GM12878 (cell line): ENCODE measurements around the gene NAA15. TPM values are rescaled to one million over a fixed set of nuclear protein-coding genes. Genes with fewer than 3 reads are reported as not detected.

ENCODE experiments used
- ATAC-seq: fragments of 200-7000 bp; cut with Tn5 transposase; 3 replicates; pipeline ENCODE4 v1.9.1; 2020; ENCODE audit warnings: mild to moderate bottlenecking, moderate library complexity
- BruUV-seq: library from RNA; stranded (reverse); fragments of 400-500 nt; replicated peaks from 2 replicates; lab custom pipeline; 2021; lab: Mats Ljungman, UMichigan
- CTCF ChIA-PET: fragments of 300-600 bp; sonication (Branson Sonifier 250); formaldehyde crosslinking; extraction: SDS; loops from one replicate; lab custom pipeline; 2021; ENCODE audit warnings: inconsistent platforms; lab: Yijun Ruan, JAX
- POLR2A ChIA-PET: fragments of 350-600 bp; formaldehyde crosslinking; extraction: SDS; loops from one replicate; lab custom pipeline; 2021; ENCODE audit warnings: inconsistent platforms; lab: Charles Lee
- RAD21 ChIA-PET: fragments of 300-600 bp; sonication (Branson Sonifier 250); formaldehyde crosslinking; loops from one replicate; lab custom pipeline; 2023; ENCODE audit warnings: antibody characterized with exemption; ENCODE audit not compliant: unreplicated experiment; lab: Charles Lee
- SMC1A ChIA-PET: fragments of 300-600 bp; sonication (Branson Sonifier 250); formaldehyde crosslinking; loops from one replicate; lab custom pipeline; 2023; ENCODE audit not compliant: unreplicated experiment, uncharacterized antibody; lab: Charles Lee
- DNase-seq: peaks from one replicate; pipeline ENCODE4 v3.0.0-alpha.2; 2011; ENCODE audit warnings: low read depth, low spot score
- FAIRE-seq: peaks from 3 replicates; lab custom pipeline; 2011; peaks lifted over from hg19 to GRCh38; lab: Jason Lieb, UNC
- H2AFZ ChIP-seq: 2 replicates; pipeline ENCODE4 v1.6.0; 2011; ENCODE audit warnings: low read depth, low read length, control low read depth; ENCODE audit not compliant: control insufficient read depth
- H3K27ac ChIP-seq: 2 replicates; pipeline ENCODE4 v1.5.1; 2011; ENCODE audit warnings: control low read depth; ENCODE audit not compliant: control insufficient read depth, insufficient read depth
- H3K27me3 ChIP-seq, 2 experiments: replicated peaks in 1 of 2; 2 replicates each; pipeline versions ENCODE4 v1.6.0 to v1.6.1; 2011; ENCODE audit warnings: low read length in 1 of 2; ENCODE audit not compliant: control insufficient read depth in 2 of 2, insufficient read depth in 2 of 2
- H3K36me3 ChIP-seq, 2 experiments: 2 replicates each; pipeline ENCODE4 v1.5.1; 2011; ENCODE audit warnings: low read length in 1 of 2; ENCODE audit not compliant: control insufficient read depth in 2 of 2, insufficient read depth in 2 of 2
- H3K4me1 ChIP-seq: 2 replicates; pipeline ENCODE4 v1.6.1; 2011; ENCODE audit warnings: mild to moderate bottlenecking, low read length, moderate library complexity, mixed read lengths; ENCODE audit not compliant: control insufficient read depth, insufficient read depth
- H3K4me2 ChIP-seq: 2 replicates; pipeline ENCODE4 v1.6.0; 2011; ENCODE audit warnings: control low read depth; ENCODE audit not compliant: control insufficient read depth, insufficient read depth
- H3K4me3 ChIP-seq: fragments of 200-600 bp; sonication (generic); 2 replicates; pipeline ENCODE4 v1.5.1; 2016
- H3K79me2 ChIP-seq: 2 replicates; pipeline ENCODE4 v1.6.0; 2011; ENCODE audit warnings: low read length; ENCODE audit not compliant: control insufficient read depth, insufficient read depth
- H3K9ac ChIP-seq: 2 replicates; pipeline ENCODE4 v1.8.0; 2011; ENCODE audit warnings: low read length, control low read depth, mixed read lengths; ENCODE audit not compliant: control insufficient read depth, insufficient read depth
- H3K9me3 ChIP-seq: replicated peaks from 3 replicates; pipeline ENCODE4 v1.5.1; 2011; ENCODE audit warnings: mild to moderate bottlenecking, low read length; ENCODE audit not compliant: control insufficient read depth, insufficient read depth
- H4K20me1 ChIP-seq: 2 replicates; pipeline ENCODE4 v1.6.0; 2011; ENCODE audit not compliant: control insufficient read depth, insufficient read depth
- ATF7 ChIP-seq: fragments of 450-650 bp; IDR thresholded peaks from 2 replicates; pipeline ENCODE4 v1.6.1; 2016; ENCODE audit warnings: low read depth, mild to moderate bottlenecking
- BMI1 ChIP-seq: fragments of 450-650 bp; IDR thresholded peaks from 2 replicates; pipeline ENCODE4 v1.6.1; 2016; ENCODE audit warnings: mild to moderate bottlenecking, moderate library complexity, borderline replicate concordance
- CBFB ChIP-seq: IDR thresholded peaks from 2 replicates; pipeline ENCODE4 v1.6.1; 2016; ENCODE audit warnings: antibody characterized with exemption, low read depth
- EGR1 ChIP-seq, 2 experiments: IDR thresholded peaks; 1 replicate in 1 of 2; 2 replicates in 1 of 2; pipeline ENCODE4 v1.6.1; 2011 to 2012; ENCODE audit warnings: low read depth in 2 of 2, low read length in 2 of 2, borderline replicate concordance in 1 of 2, mild to moderate bottlenecking in 1 of 2, moderate library complexity in 1 of 2
- EP300 ChIP-seq, 2 experiments: fragments of 150-350 bp in 1 of 2; IDR thresholded peaks; 2 replicates each; pipeline ENCODE4 v1.6.1; 2011 to 2012; ENCODE audit warnings: low read depth in 2 of 2, low read length in 2 of 2, borderline replicate concordance in 1 of 2, improper control_type of control experiment in 1 of 2, inconsistent platforms in 1 of 2; ENCODE audit not compliant: control insufficient read depth in 1 of 2
- GATAD2B ChIP-seq: fragments of 450-650 bp; conservative IDR thresholded peaks from 2 replicates; pipeline ENCODE4 v1.6.1; 2017; ENCODE audit warnings: low read depth, mild to moderate bottlenecking, moderate library complexity
- MTA3 ChIP-seq: IDR thresholded peaks from 2 replicates; pipeline ENCODE4 v1.6.1; 2012; ENCODE audit warnings: low read length, inconsistent platforms, borderline replicate concordance
- PAX8 ChIP-seq: fragments of 450-650 bp; IDR thresholded peaks from 2 replicates; pipeline ENCODE4 v1.6.1; 2017; ENCODE audit warnings: mild to moderate bottlenecking, moderate library complexity
- POU2F2 ChIP-seq: IDR thresholded peaks from 3 replicates; pipeline ENCODE4 v1.6.1; 2011; ENCODE audit warnings: low read depth, mild to moderate bottlenecking, low read length, borderline replicate concordance
- RAD21 ChIP-seq: IDR thresholded peaks from 2 replicates; pipeline ENCODE4 v1.6.1; 2011; ENCODE audit warnings: mild to moderate bottlenecking, low read depth, low read length, moderate library complexity; ENCODE audit not compliant: insufficient read depth
- RBBP5 ChIP-seq: fragments of 200-600 bp; sonication (generic); conservative IDR thresholded peaks from 2 replicates; pipeline ENCODE4 v1.6.1; 2016
- SP1 ChIP-seq: IDR thresholded peaks from one replicate; pipeline ENCODE4 v1.6.1; 2011; ENCODE audit warnings: low read depth, low read length
- TCF12 ChIP-seq: IDR thresholded peaks from 2 replicates; pipeline ENCODE4 v1.6.1; 2011; ENCODE audit warnings: low read depth, mild to moderate bottlenecking, low read length
- ZNF207 ChIP-seq: fragments of 450-650 bp; IDR thresholded peaks from 2 replicates; pipeline ENCODE4 v1.6.1; 2014; ENCODE audit warnings: antibody characterized with exemption, mild to moderate bottlenecking, borderline replicate concordance
- WGBS: methylation state at CpG from one replicate; pipeline ENCODE4 v1.1.6; 2016; ENCODE audit warnings: low lambda C conversion rate; ENCODE audit not compliant: insufficient replicate concordance, insufficient coverage; ENCODE audit errors: missing lambda C conversion rate; 5-methylcytosine and 5-hydroxymethylcytosine counted together
- in situ Hi-C: fragments of 300-500 bp; cut with MboI; formaldehyde crosslinking; loops from 9 replicates; pipeline ENCODE4 v1.14.3; 2018; ENCODE audit warnings: mixed read lengths
- intact Hi-C: fragments of 100-400 bp; cut with micrococcal nuclease; formaldehyde crosslinking; loops from one replicate; pipeline ENCODE4 v1.14.2; 2022; ENCODE audit not compliant: unreplicated experiment
- polyA plus RNA-seq, 11 experiments: library from polyadenylated mRNA; depleted of rRNA in 4 of 11; unstranded in 6 of 11; stranded (reverse) in 5 of 11; fragments of >200 nt; fragmentation: Nextera tagmentation in 4 of 11; fragmentation: Illumina TruSeq in 1 of 11; extraction: Ambion mirVana in 4 of 11; extraction: Trizol in 1 of 11; gene quantifications; 1 replicate in 1 of 11; 2 replicates in 10 of 11; pipeline versions ENCODE4 v1.2.1 to v1.2.3, GENCODE V29; 2011 to 2016; ENCODE audit warnings: inconsistent platforms in 2 of 11, missing spikeins in 2 of 11, low read depth in 1 of 11
- total RNA-seq, 4 experiments: library from RNA; depleted of rRNA in 3 of 4; stranded (reverse); fragments of >200 nt in 3 of 4; fragmentation: Illumina TruSeq in 1 of 4; extraction: Trizol in 1 of 4; gene quantifications; 2 replicates each; pipeline versions ENCODE4 v1.2.1 to v1.2.3, GENCODE V29; 2013 to 2021

The NAA15 gene
- total and polyA plus RNA-seq, 10 of the 15 experiments (the other 5 are each of a cell fraction or from before 2014, with no cell fraction given): 24.3 to 93.1 (median 51.9) TPM

DNA sequence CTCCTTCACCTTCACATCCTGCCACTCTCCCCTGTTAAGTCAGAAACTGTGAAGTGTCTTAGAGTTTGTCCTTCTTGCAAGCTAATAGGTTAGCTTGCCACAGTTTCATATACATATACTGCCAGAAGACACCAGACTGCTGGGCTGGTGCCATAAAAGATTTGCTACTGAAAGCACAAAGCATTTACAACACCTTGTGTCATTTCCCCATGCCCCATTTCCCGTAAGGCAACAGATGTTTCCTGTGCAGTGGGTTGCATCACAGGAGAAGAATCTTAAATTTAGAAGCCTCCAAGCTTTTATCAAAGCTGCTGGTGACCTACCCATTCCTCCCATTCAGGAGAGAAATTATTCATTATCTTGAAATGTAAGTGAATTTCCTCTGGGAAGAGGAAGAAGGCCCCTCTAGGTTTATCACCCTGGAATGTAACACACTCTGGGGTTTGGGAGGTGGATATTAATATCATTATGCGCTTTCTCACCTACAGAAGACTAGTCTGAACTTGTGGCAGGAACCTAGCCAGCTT lies 118.1 kb downstream of the NAA15 start:
- H3K4me2 ChIP-seq: no peak overlapping the region
- TF ChIP-seq GATAD2B (no peak), RBBP5 (no peak), EGR1 (IDR thresholded peaks at IDR 0.05; ENCODE audit: borderline replicate concordance in 1 of 2, low read depth in 2 of 2, low read length in 2 of 2) (no peak), ATF7 (no peak), MTA3 (no peak), POU2F2 (no peak), CBFB (no peak), PAX8 (no peak), ZNF207 (no peak), TCF12 (no peak), RAD21 (no peak), SP1 (no peak), EP300 (IDR thresholded peaks at IDR 0.05; ENCODE audit: borderline replicate concordance in 1 of 2, control insufficient read depth in 1 of 2, low read depth in 2 of 2, low read length in 2 of 2) (no peak), BMI1 (no peak)
- TF ChIP-seq, all 136 proteins: peak for 0
- no peak for DNase-seq
- intact Hi-C loops (no loop called here), in situ Hi-C loops (loop anchor here (5.0 kb wide), 1 partner anchor 113 kb away; no protein-coding TSS in a partner anchor)
- ChIA-PET CTCF (interaction anchor here (0.6 to 2.4 kb wide), 7 partner anchors 41 to 142 kb away, joined by 3 to 6 read pairs (median 3); no protein-coding TSS in a partner anchor), SMC1A (no interaction called here), POLR2A (interaction anchor here (1.0 kb wide), 1 partner anchor 34 kb away, joined by 3 read pairs; no protein-coding TSS in a partner anchor), RAD21 (no interaction called here)
- H3K27me3 ChIP-seq: no peaks in the 10 kb centered on the region
- FAIRE-seq: no peak
- no peak overlapping the region for H2AFZ ChIP-seq
- no peaks in the 10 kb centered on the region for H4K20me1 ChIP-seq
- H3K27ac ChIP-seq: no peak overlapping the region
- BruUV-seq: no TSS peak
- 93% methylated on average over 2 of the region's 2 CpGs for WGBS
- no peak overlapping the region for H3K4me3 ChIP-seq
- peak; percentile 27; the same call in 2 of the 3 replicates for ATAC-seq
- H3K36me3 ChIP-seq: no peaks in the 10 kb centered on the region
- H3K9me3 ChIP-seq: no peaks in the 10 kb centered on the region; the same call in 2 of the 3 replicates
- no peaks in the 10 kb centered on the region for H3K4me1 ChIP-seq
- no peak overlapping the region for H3K9ac ChIP-seq
- H3K79me2 ChIP-seq: no peaks in the 10 kb centered on the region
